GM21737 (cell line): ENCODE data around the gene PRRT1.

Source experiments
- ATAC-seq: cut with Tn5 transposase; IDR thresholded peaks from one replicate; pipeline ENCODE4 v1.9.1; 2021; ENCODE audit warnings: mild to moderate bottlenecking, moderate library complexity; ENCODE audit not compliant: unreplicated experiment

PRRT1 gene

DNA sequence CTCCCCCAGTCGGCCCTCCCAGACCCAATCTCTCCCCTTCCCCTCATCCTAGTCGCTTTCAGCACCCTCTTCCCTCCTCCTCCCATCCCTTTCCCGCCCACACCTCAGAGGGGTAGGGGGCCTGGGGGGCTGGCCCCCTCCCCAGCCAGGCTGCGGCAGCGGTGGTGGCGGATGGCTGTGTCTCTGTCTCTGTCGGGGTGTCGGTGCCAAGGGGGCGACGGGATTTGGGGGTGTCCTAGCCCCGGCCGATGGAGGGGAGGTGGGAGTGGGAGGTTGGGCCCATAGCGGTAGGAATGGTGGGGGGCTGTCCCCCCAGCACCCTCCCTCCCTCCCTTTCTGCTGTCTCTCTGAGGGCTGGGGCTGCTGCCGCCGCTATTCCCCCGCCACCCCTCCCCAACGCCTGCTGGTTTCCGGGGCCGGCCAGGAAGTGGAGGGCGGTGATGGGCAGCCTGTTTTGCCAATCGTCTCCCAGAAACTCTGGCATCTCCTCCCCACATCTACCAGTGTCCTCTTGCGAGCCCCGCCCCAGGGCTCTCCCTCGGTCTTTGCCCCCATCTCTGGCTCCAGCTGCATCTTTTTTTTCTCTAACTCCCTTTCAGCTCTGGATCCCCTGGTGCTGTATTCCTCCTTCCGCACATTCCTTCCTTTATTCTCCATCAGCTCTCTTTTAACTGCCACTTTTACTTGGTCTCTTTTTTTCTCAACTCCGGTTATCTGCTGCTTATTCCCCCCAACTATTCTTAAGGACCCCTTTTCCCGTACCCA, 24.2 kb upstream of the PRRT1 start, which contains the start of gene AGPAT1:
Gene AGPAT1 (minus strand): TSS at position 374 of the 765 bp plus-strand sequence. CDS start 4,588 bp downstream, outside the sequence.
- ATAC-seq = peak; percentile 34

- ATAC-seq = no peak
These were observed 23.6 kb upstream of the PRRT1 start for GRCh38 chr6:32175322-32175710.

DNA sequence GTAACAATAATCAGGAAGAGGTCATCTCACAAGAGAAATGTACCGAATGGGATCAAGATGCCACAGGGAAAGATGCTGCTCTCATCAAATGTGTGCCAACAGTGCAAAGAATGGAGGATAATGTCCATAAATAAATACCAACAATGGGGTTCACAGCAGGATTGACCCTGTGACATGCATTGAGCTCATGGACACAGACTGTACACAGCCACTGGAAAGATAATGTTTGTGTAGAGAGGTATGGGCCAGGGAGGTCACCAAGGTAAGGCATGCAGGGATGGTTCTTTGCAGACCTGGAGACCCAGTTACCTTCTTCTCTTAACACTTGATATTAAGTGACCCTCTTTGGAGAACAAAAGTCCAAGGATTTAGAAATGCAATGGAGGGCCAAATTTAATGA, 22.7 kb upstream of the PRRT1 start:
- ATAC-seq = no peak

- no peak for ATAC-seq
These were observed 21.4 kb upstream of the PRRT1 start for GRCh38 chr6:32173051-32173727.

DNA sequence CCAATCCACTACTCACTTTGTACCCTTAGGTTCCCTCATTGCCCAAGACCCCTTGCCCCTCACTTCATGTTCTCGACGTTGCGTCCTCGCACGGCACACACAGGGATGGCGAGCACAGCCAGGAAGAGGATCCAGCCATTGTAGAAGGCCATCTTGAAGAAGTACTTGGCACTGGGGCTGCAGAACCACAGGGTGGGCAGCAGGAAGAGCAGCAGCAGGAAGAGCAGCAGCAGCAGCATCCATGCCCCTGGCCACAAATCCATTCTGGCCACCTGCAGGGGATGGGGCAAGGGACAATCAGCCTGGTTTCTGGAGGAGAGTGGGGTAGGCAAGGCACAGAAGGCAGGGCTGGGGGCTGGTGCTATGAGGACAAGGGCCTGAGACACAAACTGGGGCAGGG, 19.5 kb upstream of the PRRT1 start:
- ATAC-seq = no peak

GRCh38 chr6:32170294-32170693, 18.6 kb upstream of the PRRT1 start:
- ATAC-seq = no peak

DNA sequence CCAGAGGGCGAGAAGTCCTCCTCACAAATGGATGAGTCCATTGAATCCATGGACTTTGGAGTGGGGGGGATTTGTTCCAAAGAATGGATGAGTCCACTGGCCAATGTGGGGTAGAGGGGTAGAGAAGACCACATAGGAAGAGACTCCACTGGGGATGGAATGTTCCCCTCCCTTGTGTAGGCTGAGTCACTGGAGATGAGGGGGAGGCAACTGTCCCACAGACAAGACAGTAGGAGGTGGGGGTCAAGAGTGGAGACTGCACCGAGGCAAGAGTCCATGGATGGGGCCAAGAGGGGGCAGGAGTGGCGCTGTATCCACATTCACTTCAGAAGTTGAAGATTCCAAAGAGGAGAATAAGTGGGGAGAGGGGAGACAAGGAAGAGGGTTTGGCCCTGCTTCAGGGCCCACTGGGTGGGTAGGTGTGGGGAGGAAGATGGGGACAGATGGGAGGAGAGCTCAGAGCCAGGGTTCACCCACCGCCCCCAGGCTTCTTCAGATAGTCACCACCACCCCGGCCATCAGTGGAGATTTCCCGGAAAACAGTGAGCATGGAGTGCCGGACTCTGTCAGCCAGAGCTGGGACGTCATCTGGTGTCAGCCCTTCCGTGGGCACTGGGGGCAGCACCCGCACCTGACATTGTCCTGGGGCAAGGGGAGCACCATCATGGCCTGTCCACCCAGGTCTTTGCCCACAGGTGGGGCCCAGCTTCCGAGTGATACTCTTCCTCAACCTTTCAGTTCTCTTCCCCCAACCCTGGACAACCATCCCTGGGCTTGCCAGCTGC, 17.3 kb upstream of the PRRT1 start:
- ATAC-seq = no peak

- no peak for ATAC-seq
These were observed 16.6 kb upstream of the PRRT1 start for GRCh38 chr6:32168350-32168749.

DNA sequence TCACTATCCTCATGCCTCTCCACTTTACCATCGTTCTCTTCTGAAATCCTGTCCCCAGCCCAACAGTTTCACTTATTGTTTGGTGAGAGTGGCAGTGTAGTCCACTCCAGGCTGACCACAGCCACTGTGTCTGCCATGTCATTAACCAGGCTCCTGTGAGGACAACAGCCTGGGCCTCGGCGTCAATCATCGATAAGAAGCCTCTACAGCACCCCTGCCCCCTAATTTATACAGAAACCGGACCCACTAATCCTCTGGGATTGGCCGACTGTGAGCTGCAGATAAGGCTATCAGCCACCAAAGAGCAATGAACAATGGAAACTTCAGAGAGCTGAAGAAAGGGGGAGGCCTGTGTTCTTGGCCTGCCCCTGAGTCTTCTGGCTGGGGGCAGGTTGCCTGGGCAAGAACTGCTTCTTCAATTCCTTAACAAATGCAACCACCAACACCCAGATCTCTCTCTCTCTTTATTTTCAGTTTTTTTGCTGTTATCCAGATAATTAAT, 16.1 kb upstream of the PRRT1 start:
- ATAC-seq = no peak

GRCh38 chr6:32167154-32167760, 15.5 kb upstream of the PRRT1 start:
- no peak for ATAC-seq

DNA sequence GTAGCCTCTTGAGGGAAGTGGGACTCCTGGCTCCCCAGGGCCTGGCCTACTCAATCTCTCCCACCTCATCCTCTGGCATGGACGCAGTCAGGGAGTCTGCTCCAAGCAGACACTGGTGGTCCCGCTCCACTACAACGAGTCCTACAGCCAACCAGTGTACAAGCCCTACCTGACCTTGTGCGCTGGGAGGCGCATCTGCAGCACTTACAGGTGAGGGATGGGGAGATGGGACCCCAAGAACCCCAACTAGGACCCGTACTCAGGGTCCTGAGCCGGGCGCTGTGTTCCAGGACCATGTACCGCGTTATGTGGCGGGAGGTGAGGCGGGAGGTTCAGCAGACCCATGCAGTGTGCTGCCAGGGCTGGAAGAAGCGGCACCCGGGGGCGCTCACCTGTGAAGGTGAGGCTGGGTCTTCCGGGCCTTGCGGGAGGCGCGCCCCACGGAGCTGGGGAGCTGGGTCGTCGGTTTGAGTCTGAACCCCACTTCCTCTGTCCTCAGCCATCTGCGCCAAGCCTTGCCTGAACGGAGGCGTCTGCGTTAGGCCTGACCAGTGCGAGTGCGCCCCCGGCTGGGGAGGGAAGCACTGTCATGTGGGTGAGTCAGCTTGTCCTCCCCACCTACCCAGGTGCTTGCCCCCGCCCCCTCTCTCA, 14.8 kb upstream of the PRRT1 start:
- ATAC-seq = no peak

DNA sequence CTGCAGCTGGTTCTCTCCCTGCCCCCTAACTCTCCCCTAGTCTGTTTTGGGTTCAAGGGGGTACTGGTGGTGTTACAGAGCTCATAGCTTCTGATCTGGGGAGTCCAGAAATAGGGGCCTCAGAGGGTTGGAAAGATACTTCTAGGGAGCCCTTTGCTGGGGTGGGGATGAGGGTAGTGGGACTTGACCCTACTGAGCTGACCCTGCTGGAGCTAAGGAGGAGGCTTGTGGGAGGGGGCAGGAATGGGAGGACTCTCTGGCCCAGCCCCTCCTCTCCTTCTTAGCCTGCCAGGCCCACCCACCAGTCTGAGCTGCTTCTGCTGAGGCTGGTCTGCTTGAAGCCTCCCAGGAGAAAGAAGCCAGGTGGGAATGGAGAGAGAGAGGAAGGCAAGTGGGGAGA, 12.6 kb upstream of the PRRT1 start, which contains the start of gene EGFL8:
Gene EGFL8 (plus strand): TSS at position 301 of the 400 bp plus-strand sequence. CDS start 1,571 bp downstream, outside the sequence.
- ATAC-seq = no peak

- ATAC-seq = no peak
These were observed 12.0 kb upstream of the PRRT1 start for GRCh38 chr6:32163559-32164258.

DNA sequence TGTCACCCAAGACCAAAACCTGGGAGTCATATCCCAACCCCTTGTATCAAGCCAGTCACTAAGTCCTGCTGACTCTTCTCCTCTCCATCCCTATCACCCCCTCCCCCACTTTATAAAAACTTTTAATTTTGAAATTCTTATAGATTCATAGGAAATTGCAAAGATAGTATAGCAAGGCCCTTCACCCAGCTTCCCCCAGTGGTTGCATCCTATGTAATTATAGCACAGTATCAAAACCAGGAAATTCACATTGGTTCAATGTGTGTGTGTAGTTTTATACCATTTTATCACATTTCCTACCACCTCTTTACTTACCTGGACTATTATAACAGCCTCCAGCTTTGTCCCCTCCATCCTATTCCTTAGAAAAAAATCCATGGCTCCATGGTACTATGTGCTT, 6.3 kb upstream of the PRRT1 start:
- ATAC-seq = no peak

- ATAC-seq = no peak
These were observed 5.2 kb upstream of the PRRT1 start for GRCh38 chr6:32156891-32157290.

DNA sequence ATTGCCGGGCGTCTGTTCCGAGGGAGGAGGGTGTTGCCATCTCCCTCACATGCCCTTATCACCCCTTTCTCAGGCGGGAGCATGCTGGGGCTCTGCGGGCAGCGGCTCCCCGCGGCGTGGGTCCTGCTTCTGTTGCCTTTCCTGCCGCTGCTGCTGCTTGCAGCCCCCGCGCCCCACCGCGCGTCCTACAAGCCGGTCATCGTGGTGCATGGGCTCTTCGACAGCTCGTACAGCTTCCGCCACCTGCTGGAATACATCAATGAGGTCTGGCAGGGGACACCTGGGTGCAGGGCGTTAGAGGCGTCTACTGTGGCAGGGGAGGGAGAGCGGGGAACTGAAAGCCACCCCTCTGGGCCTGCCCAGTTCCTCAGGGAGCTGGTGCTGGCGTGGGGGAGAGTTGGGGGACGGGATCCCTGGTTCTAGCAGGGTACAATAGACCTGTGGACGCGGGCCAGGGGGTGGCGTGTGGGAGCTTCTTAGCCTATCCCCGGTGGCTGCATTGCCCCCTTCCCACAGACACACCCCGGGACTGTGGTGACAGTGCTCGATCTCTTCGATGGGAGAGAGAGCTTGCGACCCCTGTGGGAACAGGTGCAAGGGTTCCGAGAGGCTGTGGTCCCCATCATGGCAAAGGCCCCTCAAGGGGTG, 2.9 kb upstream of the PRRT1 start:
- peak; percentile 56 for ATAC-seq

- ATAC-seq = peak; percentile 11
These were observed 2.1 kb upstream of the PRRT1 start, which contains the start of gene PPT2 for GRCh38 chr6:32153564-32154513. PPT2 (plus strand) TSS chr6:32154141; CDS start chr6:32154595, 454 bp downstream.
